ENCODE results near the gene C9orf72.
A peak's percentile ranks its signal among the peaks of the same experiment; 100 is the strongest.

Gene C9orf72

GRCh38 chr9:27523141-27523540, 50.1 kb downstream of the C9orf72 start:
- CTCF ChIA-PET, result no interaction called here
- POLR2A ChIA-PET, result interaction anchor here (0.6 kb wide), 1 partner anchor 46 kb away, joined by 3 read pairs; no protein-coding TSS in a partner anchor
- Histone ChIP-seq H3K27me3 (replicated peaks in 2 of 5; ENCODE audit: control insufficient read depth in 4 of 5, insufficient read depth in 5 of 5, low read length in 4 of 5) (peaks cover 0 to 9% (median 2%) of the 10 kb centered on the region in 5 experiments), H3K4me1 (ENCODE audit: control extremely low read depth in 1 of 4, control insufficient read depth in 4 of 4, insufficient read depth in 4 of 4, low read length in 3 of 4) (peaks cover 0 to 6% (median 4%) of the 10 kb centered on the region in 4 experiments), H3K36me3 (ENCODE audit: control insufficient read depth in 4 of 4, insufficient read depth in 4 of 4, low read length in 3 of 4) (no peaks in the 10 kb centered on the region), H3K4me3 (ENCODE audit: control insufficient read depth in 1 of 7, extremely low read depth in 1 of 7, insufficient read depth in 4 of 7, low read depth in 2 of 7, low read length in 6 of 7) (no peak overlapping the region), H3K27ac (ENCODE audit: insufficient read depth in 1 of 2, low read depth in 1 of 2, low read length in 2 of 2, poor library complexity in 1 of 2, severe bottlenecking in 2 of 2) (no peak overlapping the region), H3K9me3 (ENCODE audit: control extremely low read depth in 1 of 5, control insufficient read depth in 4 of 5, insufficient read depth in 2 of 5, low read depth in 1 of 5, low read length in 4 of 5) (no peaks in the 10 kb centered on the region)
- DNase-seq, result no peak

- DNase-seq, result no peak
- Histone ChIP-seq H3K27ac (ENCODE audit: insufficient read depth in 1 of 2, low read depth in 1 of 2, low read length in 2 of 2, poor library complexity in 1 of 2, severe bottlenecking in 2 of 2) (no peak overlapping the region), H3K9me3 (ENCODE audit: control extremely low read depth in 1 of 5, control insufficient read depth in 4 of 5, insufficient read depth in 2 of 5, low read depth in 1 of 5, low read length in 4 of 5) (no peaks in the 10 kb centered on the region), H3K27me3 (replicated peaks in 2 of 5; ENCODE audit: control insufficient read depth in 4 of 5, insufficient read depth in 5 of 5, low read length in 4 of 5) (peaks cover 0 to 2% (median 0%) of the 10 kb centered on the region in 5 experiments), H3K4me1 (ENCODE audit: control extremely low read depth in 1 of 4, control insufficient read depth in 4 of 4, insufficient read depth in 4 of 4, low read length in 3 of 4) (no peaks in the 10 kb centered on the region), H3K4me3 (ENCODE audit: control insufficient read depth in 1 of 7, extremely low read depth in 1 of 7, insufficient read depth in 4 of 7, low read depth in 2 of 7, low read length in 6 of 7) (no peak overlapping the region), H3K36me3 (ENCODE audit: control insufficient read depth in 4 of 4, insufficient read depth in 4 of 4, low read length in 3 of 4) (no peaks in the 10 kb centered on the region)
- CTCF ChIA-PET, result no interaction called here
- POLR2A ChIA-PET, result no interaction called here
- WGBS (ENCODE audit: insufficient coverage), result no CpG with 5 or more reads among the region's 4 CpGs
Observed at GRCh38 chr9:27520986-27521385, 52.3 kb downstream of the C9orf72 start.

GRCh38 chr9:27519466-27520465, 53.5 kb downstream of the C9orf72 start:
- Histone ChIP-seq H3K9me3 (ENCODE audit: control extremely low read depth in 1 of 5, control insufficient read depth in 4 of 5, insufficient read depth in 2 of 5, low read depth in 1 of 5, low read length in 4 of 5) (no peaks in the 10 kb centered on the region), H3K36me3 (ENCODE audit: control insufficient read depth in 4 of 4, insufficient read depth in 4 of 4, low read length in 3 of 4) (no peaks in the 10 kb centered on the region), H3K4me3 (ENCODE audit: control insufficient read depth in 1 of 7, extremely low read depth in 1 of 7, insufficient read depth in 4 of 7, low read depth in 2 of 7, low read length in 6 of 7) (no peak overlapping the region), H3K27me3 (replicated peaks in 2 of 5; ENCODE audit: control insufficient read depth in 4 of 5, insufficient read depth in 5 of 5, low read length in 4 of 5) (no peaks in the 10 kb centered on the region), H3K4me1 (ENCODE audit: control extremely low read depth in 1 of 4, control insufficient read depth in 4 of 4, insufficient read depth in 4 of 4, low read length in 3 of 4) (no peaks in the 10 kb centered on the region), H3K27ac (ENCODE audit: insufficient read depth in 1 of 2, low read depth in 1 of 2, low read length in 2 of 2, poor library complexity in 1 of 2, severe bottlenecking in 2 of 2) (no peak overlapping the region)
- WGBS (ENCODE audit: insufficient coverage), result 99% methylated on average over 6 of the region's 10 CpGs
- ChIA-PET CTCF (no interaction called here), POLR2A (no interaction called here)
- no peak for DNase-seq

GRCh38 chr9:27518809-27519208, 54.5 kb downstream of the C9orf72 start:
- Histone ChIP-seq H3K4me1 (ENCODE audit: control extremely low read depth in 1 of 4, control insufficient read depth in 4 of 4, insufficient read depth in 4 of 4, low read length in 3 of 4) (no peaks in the 10 kb centered on the region), H3K36me3 (ENCODE audit: control insufficient read depth in 4 of 4, insufficient read depth in 4 of 4, low read length in 3 of 4) (no peaks in the 10 kb centered on the region), H3K27ac (ENCODE audit: insufficient read depth in 1 of 2, low read depth in 1 of 2, low read length in 2 of 2, poor library complexity in 1 of 2, severe bottlenecking in 2 of 2) (no peak overlapping the region), H3K9me3 (ENCODE audit: control extremely low read depth in 1 of 5, control insufficient read depth in 4 of 5, insufficient read depth in 2 of 5, low read depth in 1 of 5, low read length in 4 of 5) (no peaks in the 10 kb centered on the region), H3K4me3 (ENCODE audit: control insufficient read depth in 1 of 7, extremely low read depth in 1 of 7, insufficient read depth in 4 of 7, low read depth in 2 of 7, low read length in 6 of 7) (no peak overlapping the region), H3K27me3 (replicated peaks in 2 of 5; ENCODE audit: control insufficient read depth in 4 of 5, insufficient read depth in 5 of 5, low read length in 4 of 5) (no peaks in the 10 kb centered on the region)
- ChIA-PET CTCF (no interaction called here), POLR2A (no interaction called here)
- 90% methylated on average over 2 of the region's 4 CpGs for WGBS (ENCODE audit: insufficient coverage)
- no peak for DNase-seq

- no peak for DNase-seq
- Histone ChIP-seq H3K27ac (ENCODE audit: insufficient read depth in 1 of 2, low read depth in 1 of 2, low read length in 2 of 2, poor library complexity in 1 of 2, severe bottlenecking in 2 of 2) (no peak overlapping the region), H3K9me3 (ENCODE audit: control extremely low read depth in 1 of 5, control insufficient read depth in 4 of 5, insufficient read depth in 2 of 5, low read depth in 1 of 5, low read length in 4 of 5) (no peaks in the 10 kb centered on the region), H3K4me1 (ENCODE audit: control extremely low read depth in 1 of 4, control insufficient read depth in 4 of 4, insufficient read depth in 4 of 4, low read length in 3 of 4) (no peaks in the 10 kb centered on the region), H3K27me3 (replicated peaks in 2 of 5; ENCODE audit: control insufficient read depth in 4 of 5, insufficient read depth in 5 of 5, low read length in 4 of 5) (no peaks in the 10 kb centered on the region), H3K36me3 (ENCODE audit: control insufficient read depth in 4 of 4, insufficient read depth in 4 of 4, low read length in 3 of 4) (no peaks in the 10 kb centered on the region), H3K4me3 (ENCODE audit: control insufficient read depth in 1 of 7, extremely low read depth in 1 of 7, insufficient read depth in 4 of 7, low read depth in 2 of 7, low read length in 6 of 7) (no peak overlapping the region)
- 100% methylated on average over 1 of the region's 2 CpGs for WGBS (ENCODE audit: insufficient coverage)
- POLR2A ChIA-PET, result no interaction called here
- CTCF ChIA-PET, result no interaction called here
Observed at GRCh38 chr9:27518006-27518405, 55.3 kb downstream of the C9orf72 start.

GRCh38 chr9:27514551-27514950, 58.7 kb downstream of the C9orf72 start:
- Histone ChIP-seq H3K27me3 (replicated peaks in 2 of 5; ENCODE audit: control insufficient read depth in 4 of 5, insufficient read depth in 5 of 5, low read length in 4 of 5) (no peaks in the 10 kb centered on the region), H3K27ac (ENCODE audit: insufficient read depth in 1 of 2, low read depth in 1 of 2, low read length in 2 of 2, poor library complexity in 1 of 2, severe bottlenecking in 2 of 2) (no peak overlapping the region), H3K4me3 (ENCODE audit: control insufficient read depth in 1 of 7, extremely low read depth in 1 of 7, insufficient read depth in 4 of 7, low read depth in 2 of 7, low read length in 6 of 7) (no peak overlapping the region), H3K4me1 (ENCODE audit: control extremely low read depth in 1 of 4, control insufficient read depth in 4 of 4, insufficient read depth in 4 of 4, low read length in 3 of 4) (no peaks in the 10 kb centered on the region), H3K36me3 (ENCODE audit: control insufficient read depth in 4 of 4, insufficient read depth in 4 of 4, low read length in 3 of 4) (no peaks in the 10 kb centered on the region), H3K9me3 (ENCODE audit: control extremely low read depth in 1 of 5, control insufficient read depth in 4 of 5, insufficient read depth in 2 of 5, low read depth in 1 of 5, low read length in 4 of 5) (no peaks in the 10 kb centered on the region)
- peak in 1 of 3 donors; percentile 7 for DNase-seq
- POLR2A ChIA-PET, result no interaction called here
- WGBS (ENCODE audit: insufficient coverage), result 100% methylated on average over 2 of the region's 2 CpGs
- CTCF ChIA-PET, result interaction anchor here (0.9 to 2.6 kb wide), 2 partner anchors 28 to 181 kb away, joined by 3 to 7 read pairs; no protein-coding TSS in a partner anchor

- CTCF ChIA-PET, result interaction anchor here (1.7 kb wide), 1 partner anchor 180 kb away, joined by 5 read pairs; no protein-coding TSS in a partner anchor
- no peak overlapping the region for H3K4me3 ChIP-seq (ENCODE audit: control insufficient read depth in 1 of 7, extremely low read depth in 1 of 7, insufficient read depth in 4 of 7, low read depth in 2 of 7, low read length in 6 of 7)
- 67% methylated on average over 1 of the region's 2 CpGs for WGBS (ENCODE audit: insufficient coverage)
- no peak overlapping the region for H3K27ac ChIP-seq (ENCODE audit: insufficient read depth in 1 of 2, low read depth in 1 of 2, low read length in 2 of 2, poor library complexity in 1 of 2, severe bottlenecking in 2 of 2)
- no peaks in the 10 kb centered on the region for H3K4me1 ChIP-seq (ENCODE audit: control extremely low read depth in 1 of 4, control insufficient read depth in 4 of 4, insufficient read depth in 4 of 4, low read length in 3 of 4)
- no peaks in the 10 kb centered on the region for H3K27me3 ChIP-seq (replicated peaks in 2 of 5; ENCODE audit: control insufficient read depth in 4 of 5, insufficient read depth in 5 of 5, low read length in 4 of 5)
- POLR2A ChIA-PET, result no interaction called here
- no peak for DNase-seq
- no peaks in the 10 kb centered on the region for H3K36me3 ChIP-seq (ENCODE audit: control insufficient read depth in 4 of 4, insufficient read depth in 4 of 4, low read length in 3 of 4)
- H3K9me3 ChIP-seq (ENCODE audit: control extremely low read depth in 1 of 5, control insufficient read depth in 4 of 5, insufficient read depth in 2 of 5, low read depth in 1 of 5, low read length in 4 of 5), result no peaks in the 10 kb centered on the region
Observed at GRCh38 chr9:27511771-27512170, 61.5 kb downstream of the C9orf72 start.
